Hepatocyte (in vitro differentiated cells): ENCODE measurements around the gene RPSA. TPM values are rescaled to one million over a fixed set of nuclear protein-coding genes. Genes with fewer than 3 reads are reported as not detected.

Source experiments
- DNase-seq: peaks from one replicate; pipeline ENCODE4 v3.0.0-alpha.2; 2016; ENCODE audit warnings: low spot score
- H2AFZ ChIP-seq: fragments of 200-600 bp; sonication (generic); 2 replicates; pipeline ENCODE4 v1.6.0; 2016; ENCODE audit warnings: antibody characterized with exemption, mild to moderate bottlenecking
- H3K27ac ChIP-seq: fragments of 200-600 bp; sonication (generic); 2 replicates; pipeline ENCODE4 v1.5.1; 2016; ENCODE audit warnings: mild to moderate bottlenecking
- H3K27me3 ChIP-seq: fragments of 200-600 bp; sonication (generic); 2 replicates; pipeline ENCODE4 v1.6.1; 2016
- H3K36me3 ChIP-seq: fragments of 200-600 bp; sonication (generic); replicated peaks from 2 replicates; pipeline ENCODE4 v1.5.1; 2016; ENCODE audit warnings: low read depth; ENCODE audit not compliant: insufficient read depth
- H3K4me1 ChIP-seq: fragments of 200-600 bp; sonication (generic); 2 replicates; pipeline ENCODE4 v1.5.1; 2016; ENCODE audit warnings: mild to moderate bottlenecking, moderate library complexity; ENCODE audit not compliant: insufficient read depth
- H3K4me2 ChIP-seq: fragments of 200-600 bp; sonication (generic); 2 replicates; pipeline ENCODE4 v1.6.0; 2016
- H3K4me3 ChIP-seq: fragments of 200-600 bp; sonication (generic); 2 replicates; pipeline ENCODE4 v1.5.1; 2016; ENCODE audit warnings: mild to moderate bottlenecking
- H3K79me2 ChIP-seq: fragments of 200-600 bp; sonication (generic); 2 replicates; pipeline ENCODE4 v1.6.0; 2017; ENCODE audit warnings: mild to moderate bottlenecking
- H3K9me2 ChIP-seq: fragments of 200-600 bp; sonication (generic); replicated peaks from 2 replicates; pipeline ENCODE4 v1.6.0; 2017; ENCODE audit warnings: mild to moderate bottlenecking; ENCODE audit not compliant: insufficient read depth
- H3K9me3 ChIP-seq: fragments of 200-600 bp; sonication (generic); 2 replicates; pipeline ENCODE4 v1.5.1; 2016; ENCODE audit warnings: low read depth, mild to moderate bottlenecking
- H4K20me1 ChIP-seq: fragments of 200-600 bp; sonication (generic); 2 replicates; pipeline ENCODE4 v1.6.0; 2016; ENCODE audit warnings: mild to moderate bottlenecking; ENCODE audit not compliant: insufficient read depth, poor library complexity, severe bottlenecking
- CTCF ChIP-seq: fragments of 200-600 bp; sonication (generic); IDR thresholded peaks from 2 replicates; pipeline ENCODE4 v1.5.1; 2016; ENCODE audit warnings: antibody characterized with exemption, mild to moderate bottlenecking; ENCODE audit not compliant: poor library complexity
- EZH2 ChIP-seq: fragments of 200-600 bp; sonication (generic); IDR thresholded peaks from 2 replicates; pipeline ENCODE4 v1.6.1; 2016; ENCODE audit warnings: antibody characterized with exemption, mild to moderate bottlenecking, borderline replicate concordance
- EZH2phosphoT487 ChIP-seq: fragments of 200-600 bp; sonication (generic); IDR thresholded peaks from one replicate; pipeline ENCODE4 v1.6.1; 2018; ENCODE audit warnings: antibody characterized with exemption, mild to moderate bottlenecking, low read depth, moderate library complexity; ENCODE audit not compliant: unreplicated experiment, severe bottlenecking
- WGBS: methylation state at CpG from one replicate; pipeline ENCODE4 v1.1.6; 2016; ENCODE audit warnings: low lambda C conversion rate; ENCODE audit errors: missing lambda C conversion rate; 5-methylcytosine and 5-hydroxymethylcytosine counted together
- polyA plus RNA-seq: library from polyadenylated mRNA; unstranded; fragments of >200 nt; fragmentation: Nextera tagmentation; extraction: Ambion mirVana; gene quantifications from 2 replicates; pipeline ENCODE4 v1.2.1, GENCODE V29; 2016
- total RNA-seq: library from RNA; depleted of rRNA; stranded (reverse); fragments of >200 nt; gene quantifications from 2 replicates; pipeline ENCODE4 v1.2.3, GENCODE V29; 2014

The RPSA gene
- total and polyA plus RNA-seq, 2 experiments from 2014 or later, result 249 to 961 TPM

- TF ChIP-seq EZH2, result no peak
- TF ChIP-seq CTCF, result no peak
- no peak for TF ChIP-seq EZH2phosphoT487
- WGBS, result 82% methylated on average over 2 of the region's 2 CpGs
These were observed 17.7 kb upstream of the RPSA start for GRCh38 chr3:39388741-39389248.

GRCh38 chr3:39390181-39390580, 16.3 kb upstream of the RPSA start:
- H3K27me3 ChIP-seq, result no peaks in the 10 kb centered on the region
- H3K27ac ChIP-seq, result no peak overlapping the region
- TF ChIP-seq EZH2phosphoT487, result no peak
- no peak for TF ChIP-seq CTCF
- no peak for TF ChIP-seq EZH2
- H3K79me2 ChIP-seq, result peaks cover 60% of the 10 kb centered on the region
- H3K36me3 ChIP-seq, result no peaks in the 10 kb centered on the region
- DNase-seq, result no peak
- peaks cover 20% of the 10 kb centered on the region for H3K4me1 ChIP-seq
- H4K20me1 ChIP-seq, result peaks cover 42% of the 10 kb centered on the region
- H3K9me3 ChIP-seq, result no peaks in the 10 kb centered on the region
- 97% methylated on average over 4 of the region's 4 CpGs for WGBS
- H2AFZ ChIP-seq, result no peak overlapping the region
- no peaks in the 10 kb centered on the region for H3K9me2 ChIP-seq
- no peak overlapping the region for H3K4me2 ChIP-seq
- no peak overlapping the region for H3K4me3 ChIP-seq

More at GRCh38 chr3:39388741-39389248, 17.7 kb upstream of the RPSA start:
- Histone ChIP-seq H3K27ac (no peak overlapping the region), H3K4me3 (no peak overlapping the region), H3K79me2 (peaks cover 69% of the 10 kb centered on the region), H4K20me1 (peaks cover 50% of the 10 kb centered on the region), H3K9me2 (no peaks in the 10 kb centered on the region), H3K9me3 (no peaks in the 10 kb centered on the region), H3K36me3 (no peaks in the 10 kb centered on the region), H3K4me2 (peak overlapping the region; percentile 25), H2AFZ (no peak overlapping the region), H3K27me3 (no peaks in the 10 kb centered on the region), H3K4me1 (peaks cover 26% of the 10 kb centered on the region)
- no peak for DNase-seq

GRCh38 chr3:39396690-39397089, 9.8 kb upstream of the RPSA start:
- H3K4me2 ChIP-seq, result no peak overlapping the region
- H3K4me3 ChIP-seq, result no peak overlapping the region
- no peaks in the 10 kb centered on the region for H3K27me3 ChIP-seq
- no peak overlapping the region for H2AFZ ChIP-seq
- no peak for DNase-seq
- TF ChIP-seq CTCF, result no peak
- H3K27ac ChIP-seq, result no peak overlapping the region
- H3K4me1 ChIP-seq, result no peaks in the 10 kb centered on the region
- H4K20me1 ChIP-seq, result no peaks in the 10 kb centered on the region
- WGBS, result 90% methylated on average over 3 of the region's 3 CpGs
- no peaks in the 10 kb centered on the region for H3K36me3 ChIP-seq
- no peaks in the 10 kb centered on the region for H3K9me3 ChIP-seq
- H3K9me2 ChIP-seq, result no peaks in the 10 kb centered on the region
- H3K79me2 ChIP-seq, result no peaks in the 10 kb centered on the region

- no peaks in the 10 kb centered on the region for H4K20me1 ChIP-seq
- no peak overlapping the region for H2AFZ ChIP-seq
- WGBS, result 93% methylated on average over 4 of the region's 4 CpGs
- H3K9me2 ChIP-seq, result no peaks in the 10 kb centered on the region
- H3K27me3 ChIP-seq, result no peaks in the 10 kb centered on the region
- H3K4me2 ChIP-seq, result no peak overlapping the region
- no peak overlapping the region for H3K27ac ChIP-seq
- no peak overlapping the region for H3K4me3 ChIP-seq
- no peaks in the 10 kb centered on the region for H3K9me3 ChIP-seq
- TF ChIP-seq EZH2phosphoT487 (no peak), EZH2 (no peak), CTCF (no peak)
- no peak for DNase-seq
- no peaks in the 10 kb centered on the region for H3K4me1 ChIP-seq
- H3K36me3 ChIP-seq, result no peaks in the 10 kb centered on the region
- no peaks in the 10 kb centered on the region for H3K79me2 ChIP-seq
These were observed 7.8 kb upstream of the RPSA start for GRCh38 chr3:39398700-39399099.
